IMR-90 (cell line): ENCODE measurements around the gene MAML2.

Experiments
- CEBPB ChIP-seq: IDR thresholded peaks from 2 replicates; pipeline ENCODE4 v1.6.1; 2012; ENCODE audit warnings: low read depth, low read length, improper control_type of control experiment
- CHD1 ChIP-seq: IDR thresholded peaks from 2 replicates; pipeline ENCODE4 v1.6.1; 2012; ENCODE audit warnings: low read depth, low read length, improper control_type of control experiment
- MAFK ChIP-seq: IDR thresholded peaks from 2 replicates; pipeline ENCODE4 v1.6.1; 2012; ENCODE audit warnings: low read depth, low read length, improper control_type of control experiment
- MAZ ChIP-seq: IDR thresholded peaks from 2 replicates; pipeline ENCODE4 v1.6.1; 2012; ENCODE audit warnings: low read depth, mild to moderate bottlenecking, low read length, improper control_type of control experiment, moderate library complexity, borderline replicate concordance
- NFE2L2 ChIP-seq: fragments of 150-350 bp; IDR thresholded peaks from 2 replicates; pipeline ENCODE4 v1.6.1; 2016; ENCODE audit warnings: low read depth, mild to moderate bottlenecking, low read length
- POLR2A ChIP-seq: IDR thresholded peaks from 2 replicates; pipeline ENCODE4 v1.6.1; 2012; ENCODE audit warnings: mild to moderate bottlenecking, low read depth, low read length
- RAD21 ChIP-seq: IDR thresholded peaks from 2 replicates; pipeline ENCODE4 v1.6.1; 2012; ENCODE audit warnings: low read length, improper control_type of control experiment
- RFX5 ChIP-seq: IDR thresholded peaks from 2 replicates; pipeline ENCODE4 v1.8.0; 2012; ENCODE audit warnings: low read depth, mild to moderate bottlenecking, low read length, moderate library complexity
- SMC3 ChIP-seq: fragments of 150-350 bp; IDR thresholded peaks from 2 replicates; pipeline ENCODE4 v1.6.1; 2016; ENCODE audit warnings: low read depth, mild to moderate bottlenecking, antibody characterized with exemption, low read length, moderate library complexity
- TF ChIP-seq, protein P1 (sequence below): conservative IDR thresholded peaks from 2 replicates; pipeline ENCODE4 v1.5.1; 2012; ENCODE audit warnings: mild to moderate bottlenecking, low read depth, low read length, improper control_type of control experiment

DNA sequence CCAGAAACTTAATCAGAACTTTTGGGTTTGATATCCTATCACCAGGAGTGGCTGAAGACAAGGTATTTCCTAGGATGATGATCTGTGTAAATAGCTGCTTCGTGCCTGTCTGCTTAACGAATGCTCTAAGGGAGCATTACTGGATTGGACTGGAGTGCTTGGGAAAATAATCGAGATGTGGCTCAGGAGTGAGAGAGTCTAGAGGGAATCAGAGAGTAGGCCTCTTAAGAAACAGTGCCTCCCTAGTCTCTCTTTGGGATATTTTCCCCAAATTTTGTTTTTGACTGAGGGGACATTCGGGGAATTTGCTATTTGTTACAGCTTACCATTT lies 2.5 kb downstream of the MAML2 start:
- TF ChIP-seq, protein P1, sequence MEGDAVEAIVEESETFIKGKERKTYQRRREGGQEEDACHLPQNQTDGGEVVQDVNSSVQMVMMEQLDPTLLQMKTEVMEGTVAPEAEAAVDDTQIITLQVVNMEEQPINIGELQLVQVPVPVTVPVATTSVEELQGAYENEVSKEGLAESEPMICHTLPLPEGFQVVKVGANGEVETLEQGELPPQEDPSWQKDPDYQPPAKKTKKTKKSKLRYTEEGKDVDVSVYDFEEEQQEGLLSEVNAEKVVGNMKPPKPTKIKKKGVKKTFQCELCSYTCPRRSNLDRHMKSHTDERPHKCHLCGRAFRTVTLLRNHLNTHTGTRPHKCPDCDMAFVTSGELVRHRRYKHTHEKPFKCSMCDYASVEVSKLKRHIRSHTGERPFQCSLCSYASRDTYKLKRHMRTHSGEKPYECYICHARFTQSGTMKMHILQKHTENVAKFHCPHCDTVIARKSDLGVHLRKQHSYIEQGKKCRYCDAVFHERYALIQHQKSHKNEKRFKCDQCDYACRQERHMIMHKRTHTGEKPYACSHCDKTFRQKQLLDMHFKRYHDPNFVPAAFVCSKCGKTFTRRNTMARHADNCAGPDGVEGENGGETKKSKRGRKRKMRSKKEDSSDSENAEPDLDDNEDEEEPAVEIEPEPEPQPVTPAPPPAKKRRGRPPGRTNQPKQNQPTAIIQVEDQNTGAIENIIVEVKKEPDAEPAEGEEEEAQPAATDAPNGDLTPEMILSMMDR: no peak
- no peak for TF ChIP-seq CEBPB
- no peak for TF ChIP-seq SMC3
- TF ChIP-seq CHD1: no peak
- no peak for TF ChIP-seq MAZ
- no peak for TF ChIP-seq POLR2A
- no peak for TF ChIP-seq MAFK
- TF ChIP-seq NFE2L2: no peak
- peak; percentile 21; the same call in 1 of the 2 replicates for TF ChIP-seq RAD21
- TF ChIP-seq RFX5: no peak
